Measurements from ENCODE around the gene GAPT. TPM values are rescaled to one million over a fixed set of nuclear protein-coding genes. Genes with fewer than 3 reads are reported as not detected.

The GAPT gene
- polyA plus RNA-seq, 1 donor from 2014 or later = not detected

GRCh38 chr5:58505502-58505901, 14.3 kb downstream of the GAPT start:
- no peaks in the 10 kb centered on the region for H3F3A ChIP-seq (ENCODE audit: insufficient read depth, low read length, poor library complexity, severe bottlenecking)
- no peaks in the 10 kb centered on the region for H3K36me3 ChIP-seq (ENCODE audit: insufficient read depth, low read length)
- no peaks in the 10 kb centered on the region for H3K9me2 ChIP-seq (ENCODE audit: insufficient read depth, low read length)
- H3K4me2 ChIP-seq (ENCODE audit: low read length) = no peak overlapping the region
- no peak for TF ChIP-seq REST (IDR thresholded peaks at IDR 0.05; ENCODE audit: borderline replicate concordance)
- no peak for TF ChIP-seq POLR2AphosphoS5 (IDR thresholded peaks at IDR 0.05)
- TF ChIP-seq MXI1 (conservative IDR thresholded peaks at IDR 0.05; ENCODE audit: poor library complexity, severe bottlenecking) = no peak
- TF ChIP-seq RAD21 (conservative IDR thresholded peaks at IDR 0.05) = no peak
- TF ChIP-seq TAF1 (IDR thresholded peaks at IDR 0.05; ENCODE audit: low read depth) = no peak
- TF ChIP-seq EZH2 (IDR thresholded peaks at IDR 0.05; ENCODE audit: borderline replicate concordance, insufficient read depth, low read length, poor library complexity, severe bottlenecking) = no peak
- TF ChIP-seq, protein P1, sequence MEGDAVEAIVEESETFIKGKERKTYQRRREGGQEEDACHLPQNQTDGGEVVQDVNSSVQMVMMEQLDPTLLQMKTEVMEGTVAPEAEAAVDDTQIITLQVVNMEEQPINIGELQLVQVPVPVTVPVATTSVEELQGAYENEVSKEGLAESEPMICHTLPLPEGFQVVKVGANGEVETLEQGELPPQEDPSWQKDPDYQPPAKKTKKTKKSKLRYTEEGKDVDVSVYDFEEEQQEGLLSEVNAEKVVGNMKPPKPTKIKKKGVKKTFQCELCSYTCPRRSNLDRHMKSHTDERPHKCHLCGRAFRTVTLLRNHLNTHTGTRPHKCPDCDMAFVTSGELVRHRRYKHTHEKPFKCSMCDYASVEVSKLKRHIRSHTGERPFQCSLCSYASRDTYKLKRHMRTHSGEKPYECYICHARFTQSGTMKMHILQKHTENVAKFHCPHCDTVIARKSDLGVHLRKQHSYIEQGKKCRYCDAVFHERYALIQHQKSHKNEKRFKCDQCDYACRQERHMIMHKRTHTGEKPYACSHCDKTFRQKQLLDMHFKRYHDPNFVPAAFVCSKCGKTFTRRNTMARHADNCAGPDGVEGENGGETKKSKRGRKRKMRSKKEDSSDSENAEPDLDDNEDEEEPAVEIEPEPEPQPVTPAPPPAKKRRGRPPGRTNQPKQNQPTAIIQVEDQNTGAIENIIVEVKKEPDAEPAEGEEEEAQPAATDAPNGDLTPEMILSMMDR (IDR thresholded peaks at IDR 0.05; ENCODE audit: poor library complexity, severe bottlenecking) = no peak
- TF ChIP-seq EP300 (conservative IDR thresholded peaks at IDR 0.05; ENCODE audit: poor library complexity, severe bottlenecking) = no peak
- TF ChIP-seq SMC3 (conservative IDR thresholded peaks at IDR 0.05; ENCODE audit: poor library complexity) = no peak
- no peak overlapping the region for H2AFZ ChIP-seq (ENCODE audit: low read depth, low read length)
- no peaks in the 10 kb centered on the region for H3K9me3 ChIP-seq (ENCODE audit: low read length)
- no peaks in the 10 kb centered on the region for H3K79me2 ChIP-seq (replicated peaks; ENCODE audit: insufficient read depth, low read length)
- no peaks in the 10 kb centered on the region for H3K27me3 ChIP-seq (ENCODE audit: insufficient read depth, low read depth, low read length)
- no peak overlapping the region for H3K4me3 ChIP-seq (ENCODE audit: low read length)
- no peak overlapping the region for H3K27ac ChIP-seq (ENCODE audit: low read length)
- no peak overlapping the region for H3K9ac ChIP-seq (ENCODE audit: low read length)
- H4K20me1 ChIP-seq (ENCODE audit: insufficient read depth) = no peaks in the 10 kb centered on the region

DNA sequence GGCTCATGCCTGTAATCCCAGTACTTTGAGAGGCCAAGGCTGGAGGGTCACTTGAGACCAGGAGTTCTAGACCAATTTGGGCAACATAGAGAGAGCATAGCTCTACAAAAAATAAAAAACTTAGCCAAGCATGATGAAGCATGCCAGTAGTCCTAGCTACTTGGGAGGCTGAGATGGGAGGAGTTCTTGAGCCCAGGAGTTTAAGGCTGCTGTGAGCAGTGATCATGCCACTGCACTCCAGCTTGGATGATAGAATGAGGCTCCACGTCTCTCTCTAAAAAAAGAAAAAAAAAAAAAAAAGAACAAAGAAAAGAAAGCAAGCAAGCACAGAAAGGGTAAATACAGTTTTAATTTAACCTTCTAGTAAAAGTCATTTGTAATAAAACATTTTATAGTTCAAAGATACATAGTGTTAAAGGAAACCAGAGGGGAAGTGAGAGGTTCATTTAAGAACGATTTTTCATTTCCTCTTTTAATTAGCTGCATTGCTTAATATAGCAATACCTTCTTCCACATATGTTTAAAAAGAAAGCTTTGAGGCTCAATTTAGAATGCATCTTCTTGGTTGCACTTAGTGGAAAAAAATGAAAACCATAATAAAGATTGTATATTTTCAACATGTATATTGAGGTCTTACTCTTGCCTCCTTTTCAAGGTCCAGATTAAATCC, 14.9 kb downstream of the GAPT start:
- H3K4me2 ChIP-seq (ENCODE audit: low read length) = no peak overlapping the region
- H4K20me1 ChIP-seq (ENCODE audit: insufficient read depth) = no peaks in the 10 kb centered on the region
- H3K9me2 ChIP-seq (ENCODE audit: insufficient read depth, low read length) = no peaks in the 10 kb centered on the region
- H3K36me3 ChIP-seq (ENCODE audit: insufficient read depth, low read length) = no peaks in the 10 kb centered on the region
- TF ChIP-seq POLR2AphosphoS5 (IDR thresholded peaks at IDR 0.05) (no peak), MXI1 (conservative IDR thresholded peaks at IDR 0.05; ENCODE audit: poor library complexity, severe bottlenecking) (no peak), SMC3 (conservative IDR thresholded peaks at IDR 0.05; ENCODE audit: poor library complexity) (no peak), TAF1 (IDR thresholded peaks at IDR 0.05; ENCODE audit: low read depth) (no peak), REST (IDR thresholded peaks at IDR 0.05; ENCODE audit: borderline replicate concordance) (no peak), EZH2 (IDR thresholded peaks at IDR 0.05; ENCODE audit: borderline replicate concordance, insufficient read depth, low read length, poor library complexity, severe bottlenecking) (no peak), EP300 (conservative IDR thresholded peaks at IDR 0.05; ENCODE audit: poor library complexity, severe bottlenecking) (no peak), RAD21 (conservative IDR thresholded peaks at IDR 0.05) (no peak)
- TF ChIP-seq, protein P1 (IDR thresholded peaks at IDR 0.05; ENCODE audit: poor library complexity, severe bottlenecking) = no peak
- H3K9ac ChIP-seq (ENCODE audit: low read length) = no peak overlapping the region
- no peak overlapping the region for H2AFZ ChIP-seq (ENCODE audit: low read depth, low read length)
- no peaks in the 10 kb centered on the region for H3K27me3 ChIP-seq (ENCODE audit: insufficient read depth, low read depth, low read length)
- H3K4me3 ChIP-seq (ENCODE audit: low read length) = no peak overlapping the region
- no peaks in the 10 kb centered on the region for H3F3A ChIP-seq (ENCODE audit: insufficient read depth, low read length, poor library complexity, severe bottlenecking)
- H3K9me3 ChIP-seq (ENCODE audit: low read length) = no peaks in the 10 kb centered on the region
- no peaks in the 10 kb centered on the region for H3K79me2 ChIP-seq (replicated peaks; ENCODE audit: insufficient read depth, low read length)
- H3K27ac ChIP-seq (ENCODE audit: low read length) = no peak overlapping the region

Measured in neural cell (in vitro differentiated cells).